Measurements from ENCODE around the gene SUGP1.

Gene SUGP1

DNA sequence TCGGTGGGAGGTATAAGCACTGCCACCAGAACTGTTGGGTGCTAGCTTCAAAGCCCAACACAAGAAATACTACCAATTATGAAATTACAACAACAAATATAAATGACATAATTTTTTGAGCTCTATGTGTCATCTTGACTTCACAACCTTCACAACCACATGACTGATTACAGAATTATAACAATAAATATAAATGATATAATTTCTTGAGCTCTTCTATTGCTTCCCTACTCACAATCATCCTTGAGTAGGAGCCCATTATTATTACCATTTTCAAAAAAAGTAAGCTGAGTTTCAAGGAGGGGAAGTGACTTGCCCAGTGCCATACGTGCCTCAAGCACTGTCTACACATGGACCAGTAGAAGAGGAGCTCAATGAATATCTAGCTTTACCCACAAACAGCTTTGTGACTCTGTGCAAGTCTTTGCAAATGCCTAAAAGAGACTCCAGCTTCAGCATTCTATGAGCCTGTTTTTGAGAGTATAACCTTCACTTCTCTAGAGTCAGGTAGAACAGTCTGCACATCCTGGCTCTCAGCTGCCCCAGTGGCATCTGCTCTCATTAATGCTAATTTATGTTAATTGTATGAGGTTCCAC is 86.0 kb downstream of the SUGP1 start:
- no peak overlapping the region for H3K4me2 ChIP-seq
- no peaks in the 10 kb centered on the region for H3K4me1 ChIP-seq
- H3K36me3 ChIP-seq = no peaks in the 10 kb centered on the region
- no peaks in the 10 kb centered on the region for H4K20me1 ChIP-seq
- H3K27me3 ChIP-seq = no peaks in the 10 kb centered on the region
- TF ChIP-seq Cebpa-rat (IDR thresholded peaks at IDR 0.05) = no peak
- H3K9me3 ChIP-seq = peaks cover 31% of the 10 kb centered on the region
- no peak overlapping the region for H3K27ac ChIP-seq
- no peak overlapping the region for H3K4me3 ChIP-seq
- H3K9ac ChIP-seq = no peak overlapping the region

DNA sequence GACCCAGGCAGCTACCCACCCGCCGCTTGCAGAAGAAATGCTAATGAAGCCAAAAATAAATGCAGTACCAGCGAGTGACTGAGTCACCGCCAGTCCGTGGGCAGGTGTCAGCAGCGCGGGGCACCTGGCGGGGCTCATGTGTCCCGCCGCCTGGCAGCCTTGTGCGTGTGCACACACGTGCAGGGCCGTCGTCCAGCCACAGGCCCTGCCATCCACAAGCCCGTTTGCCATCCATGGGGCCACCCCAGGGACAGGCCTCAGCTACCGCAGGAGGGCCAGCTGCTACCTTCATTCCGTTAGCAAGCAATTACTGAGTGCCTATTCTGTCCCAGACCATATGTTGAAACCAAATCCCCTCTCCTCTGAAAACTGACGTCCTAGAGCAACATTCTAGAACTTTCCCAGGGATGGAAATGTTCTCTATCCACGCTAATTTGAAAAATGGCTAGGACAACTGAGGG is 88.0 kb downstream of the SUGP1 start:
- H3K9ac ChIP-seq = no peak overlapping the region
- no peak for TF ChIP-seq Cebpa-rat (IDR thresholded peaks at IDR 0.05)
- no peaks in the 10 kb centered on the region for H3K4me1 ChIP-seq
- H3K36me3 ChIP-seq = no peaks in the 10 kb centered on the region
- H3K9me3 ChIP-seq = peaks cover 31% of the 10 kb centered on the region
- H3K4me3 ChIP-seq = no peak overlapping the region
- no peaks in the 10 kb centered on the region for H3K27me3 ChIP-seq
- H3K27ac ChIP-seq = no peak overlapping the region
- no peak overlapping the region for H3K4me2 ChIP-seq
- H4K20me1 ChIP-seq = no peaks in the 10 kb centered on the region

DNA sequence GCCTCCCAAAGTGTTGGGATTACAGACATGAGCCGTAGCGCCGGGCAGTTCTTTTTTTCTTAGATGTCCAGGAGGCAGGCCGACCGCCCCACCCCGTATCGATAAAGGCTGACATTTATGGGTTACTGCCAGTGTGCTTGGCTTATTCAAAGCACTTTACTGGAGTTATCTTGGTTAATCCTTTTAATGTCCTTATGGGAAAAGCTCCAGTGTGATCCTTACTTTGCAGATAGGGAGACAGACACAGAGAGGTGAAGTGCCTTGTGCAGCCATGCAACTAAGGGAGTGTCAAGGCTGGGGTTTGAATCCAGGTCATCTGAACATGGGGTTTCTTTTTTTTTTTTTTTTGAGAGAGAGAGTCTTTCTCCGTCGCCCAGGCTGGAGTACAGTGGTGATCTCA is 89.3 kb downstream of the SUGP1 start:
- H3K9ac ChIP-seq = no peak overlapping the region
- H3K4me3 ChIP-seq = no peak overlapping the region
- no peak overlapping the region for H3K27ac ChIP-seq
- no peaks in the 10 kb centered on the region for H4K20me1 ChIP-seq
- TF ChIP-seq Cebpa-rat (IDR thresholded peaks at IDR 0.05) = no peak
- no peak overlapping the region for H3K4me2 ChIP-seq
- no peaks in the 10 kb centered on the region for H3K27me3 ChIP-seq
- H3K36me3 ChIP-seq = no peaks in the 10 kb centered on the region
- peaks cover 28% of the 10 kb centered on the region for H3K9me3 ChIP-seq
- no peaks in the 10 kb centered on the region for H3K4me1 ChIP-seq

DNA sequence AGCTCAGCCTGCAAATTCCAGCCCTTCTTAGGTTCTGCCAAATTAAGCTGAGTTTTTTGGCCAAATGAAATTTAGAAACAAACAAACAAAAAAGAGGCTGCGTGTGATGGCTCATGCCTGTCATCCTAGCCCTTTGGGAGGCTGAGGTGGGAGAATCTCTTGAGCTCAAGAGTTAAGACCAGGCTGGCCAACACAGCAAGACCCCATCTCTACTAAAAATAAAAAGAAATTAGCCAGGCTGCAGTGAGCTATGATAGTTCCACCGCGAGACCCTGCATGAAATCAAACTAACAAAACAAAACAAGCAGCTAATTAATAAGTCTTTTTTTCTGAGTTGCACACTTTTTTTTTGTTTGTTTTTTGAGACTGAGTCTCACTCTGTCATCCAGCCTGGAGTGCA is 90.6 kb downstream of the SUGP1 start:
- no peak overlapping the region for H3K9ac ChIP-seq
- no peaks in the 10 kb centered on the region for H4K20me1 ChIP-seq
- no peak for TF ChIP-seq Cebpa-rat (IDR thresholded peaks at IDR 0.05)
- no peaks in the 10 kb centered on the region for H3K36me3 ChIP-seq
- peaks cover 8% of the 10 kb centered on the region; the same call in 1 of the 2 replicates for H3K4me1 ChIP-seq
- no peak overlapping the region for H3K4me2 ChIP-seq
- peaks cover 11% of the 10 kb centered on the region for H3K27me3 ChIP-seq
- H3K27ac ChIP-seq = no peak overlapping the region
- H3K9me3 ChIP-seq = peaks cover 15% of the 10 kb centered on the region
- no peak overlapping the region for H3K4me3 ChIP-seq

DNA sequence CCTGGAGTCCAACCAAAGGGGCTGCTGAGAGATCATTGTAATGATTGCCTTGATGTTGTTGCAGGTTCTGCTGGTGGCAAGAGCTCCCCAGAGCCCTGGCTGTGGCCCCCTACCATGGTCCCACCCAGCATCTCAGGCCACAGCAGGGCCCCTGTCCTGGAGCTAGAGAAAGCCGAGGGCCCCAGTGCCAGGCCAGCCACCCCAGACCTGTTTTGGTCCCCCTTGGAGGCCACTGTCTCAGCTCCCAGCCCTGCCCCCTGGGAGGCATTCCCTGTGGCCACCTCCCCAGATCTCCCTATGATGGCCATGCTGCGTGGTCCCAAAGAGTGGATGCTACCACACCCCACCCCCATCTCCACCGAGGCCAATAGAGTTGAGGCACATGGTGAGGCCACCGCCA is 93.1 kb downstream of the SUGP1 start:
- H3K4me1 ChIP-seq = peaks cover 8% of the 10 kb centered on the region; the same call in 1 of the 2 replicates
- TF ChIP-seq Cebpa-rat (IDR thresholded peaks at IDR 0.05) = no peak
- no peaks in the 10 kb centered on the region for H3K36me3 ChIP-seq
- H3K27ac ChIP-seq = no peak overlapping the region
- H3K4me2 ChIP-seq = no peak overlapping the region
- no peaks in the 10 kb centered on the region for H4K20me1 ChIP-seq
- H3K9ac ChIP-seq = no peak overlapping the region
- H3K27me3 ChIP-seq = peaks cover 21% of the 10 kb centered on the region
- no peaks in the 10 kb centered on the region for H3K9me3 ChIP-seq
- H3K4me3 ChIP-seq = no peak overlapping the region

- Histone ChIP-seq H3K4me1 (peaks cover 8% of the 10 kb centered on the region; the same call in 1 of the 2 replicates), H3K4me2 (no peak overlapping the region), H3K4me3 (no peak overlapping the region), H3K27ac (no peak overlapping the region), H3K36me3 (no peaks in the 10 kb centered on the region), H3K9me3 (no peaks in the 10 kb centered on the region), H3K9ac (no peak overlapping the region), H3K27me3 (peaks cover 21% of the 10 kb centered on the region), H4K20me1 (no peaks in the 10 kb centered on the region)
- TF ChIP-seq Cebpa-rat (IDR thresholded peaks at IDR 0.05) = no peak
These were observed 93.6 kb downstream of the SUGP1 start for GRCh38 chr19:19226663-19227062.

GRCh38 chr19:19226204-19226603 is 94.1 kb downstream of the SUGP1 start:
- H3K36me3 ChIP-seq = no peaks in the 10 kb centered on the region
- H3K9ac ChIP-seq = no peak overlapping the region
- no peak overlapping the region for H3K27ac ChIP-seq
- peaks cover 21% of the 10 kb centered on the region for H3K27me3 ChIP-seq
- no peak for TF ChIP-seq Cebpa-rat (IDR thresholded peaks at IDR 0.05)
- no peaks in the 10 kb centered on the region for H4K20me1 ChIP-seq
- no peak overlapping the region for H3K4me3 ChIP-seq
- no peak overlapping the region for H3K4me2 ChIP-seq
- peaks cover 8% of the 10 kb centered on the region; the same call in 1 of the 2 replicates for H3K4me1 ChIP-seq
- no peaks in the 10 kb centered on the region for H3K9me3 ChIP-seq
